DND-41 (cell line): ENCODE data around the gene FBXO42.
A peak's percentile ranks its signal among the peaks of the same experiment; 100 is the strongest.

Source experiments
- CTCF ChIP-seq: IDR thresholded peaks from 2 replicates; pipeline ENCODE4 v1.5.1; 2012; ENCODE audit warnings: borderline replicate concordance, low read length, moderate library complexity, mild to moderate bottlenecking; ENCODE audit not compliant: poor library complexity, severe bottlenecking; ENCODE audit errors: extremely low read depth
- EZH2 ChIP-seq: IDR thresholded peaks from 3 replicates; pipeline ENCODE4 v1.6.1; 2012; ENCODE audit warnings: borderline replicate concordance, low read depth, mild to moderate bottlenecking, moderate library complexity, low read length, inconsistent platforms; ENCODE audit not compliant: severe bottlenecking

- TF ChIP-seq EZH2 = no peak
- TF ChIP-seq CTCF = peak; percentile 30
Measured at GRCh38 chr1:16367258-16367967, 15.1 kb upstream of the FBXO42 start.
